ENCODE results near the gene TSPAN3. TPM values are rescaled to one million over a fixed set of nuclear protein-coding genes. Genes with fewer than 3 reads are reported as not detected.

Gene TSPAN3
- total RNA-seq, 1 donor from 2014 or later: 352 TPM

DNA sequence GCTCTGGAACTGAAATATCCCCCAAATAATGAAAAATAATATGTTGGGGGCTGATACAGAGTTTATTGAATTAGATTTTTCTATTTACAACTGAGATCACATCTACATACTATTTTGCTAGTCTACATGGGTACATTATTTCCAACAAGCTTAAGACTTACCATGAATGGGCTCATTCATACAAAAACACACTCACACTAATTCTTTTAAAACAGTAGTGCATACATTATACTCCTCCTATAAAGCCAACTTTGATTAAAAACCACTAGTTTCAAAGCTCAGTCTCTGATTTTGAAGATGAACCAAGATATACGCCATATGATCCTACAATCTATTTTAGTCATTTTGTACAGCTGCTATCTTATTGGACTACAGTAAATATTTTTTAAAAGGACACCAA lies 24.9 kb downstream of the TSPAN3 start:
- peaks cover 42% of the 10 kb centered on the region for H3K36me3 Mint-ChIP-seq (ENCODE audit: insufficient read depth)
- TF ChIP-seq, protein P1, sequence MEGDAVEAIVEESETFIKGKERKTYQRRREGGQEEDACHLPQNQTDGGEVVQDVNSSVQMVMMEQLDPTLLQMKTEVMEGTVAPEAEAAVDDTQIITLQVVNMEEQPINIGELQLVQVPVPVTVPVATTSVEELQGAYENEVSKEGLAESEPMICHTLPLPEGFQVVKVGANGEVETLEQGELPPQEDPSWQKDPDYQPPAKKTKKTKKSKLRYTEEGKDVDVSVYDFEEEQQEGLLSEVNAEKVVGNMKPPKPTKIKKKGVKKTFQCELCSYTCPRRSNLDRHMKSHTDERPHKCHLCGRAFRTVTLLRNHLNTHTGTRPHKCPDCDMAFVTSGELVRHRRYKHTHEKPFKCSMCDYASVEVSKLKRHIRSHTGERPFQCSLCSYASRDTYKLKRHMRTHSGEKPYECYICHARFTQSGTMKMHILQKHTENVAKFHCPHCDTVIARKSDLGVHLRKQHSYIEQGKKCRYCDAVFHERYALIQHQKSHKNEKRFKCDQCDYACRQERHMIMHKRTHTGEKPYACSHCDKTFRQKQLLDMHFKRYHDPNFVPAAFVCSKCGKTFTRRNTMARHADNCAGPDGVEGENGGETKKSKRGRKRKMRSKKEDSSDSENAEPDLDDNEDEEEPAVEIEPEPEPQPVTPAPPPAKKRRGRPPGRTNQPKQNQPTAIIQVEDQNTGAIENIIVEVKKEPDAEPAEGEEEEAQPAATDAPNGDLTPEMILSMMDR (IDR thresholded peaks at IDR 0.05; ENCODE audit: unreplicated experiment): no peak

DNA sequence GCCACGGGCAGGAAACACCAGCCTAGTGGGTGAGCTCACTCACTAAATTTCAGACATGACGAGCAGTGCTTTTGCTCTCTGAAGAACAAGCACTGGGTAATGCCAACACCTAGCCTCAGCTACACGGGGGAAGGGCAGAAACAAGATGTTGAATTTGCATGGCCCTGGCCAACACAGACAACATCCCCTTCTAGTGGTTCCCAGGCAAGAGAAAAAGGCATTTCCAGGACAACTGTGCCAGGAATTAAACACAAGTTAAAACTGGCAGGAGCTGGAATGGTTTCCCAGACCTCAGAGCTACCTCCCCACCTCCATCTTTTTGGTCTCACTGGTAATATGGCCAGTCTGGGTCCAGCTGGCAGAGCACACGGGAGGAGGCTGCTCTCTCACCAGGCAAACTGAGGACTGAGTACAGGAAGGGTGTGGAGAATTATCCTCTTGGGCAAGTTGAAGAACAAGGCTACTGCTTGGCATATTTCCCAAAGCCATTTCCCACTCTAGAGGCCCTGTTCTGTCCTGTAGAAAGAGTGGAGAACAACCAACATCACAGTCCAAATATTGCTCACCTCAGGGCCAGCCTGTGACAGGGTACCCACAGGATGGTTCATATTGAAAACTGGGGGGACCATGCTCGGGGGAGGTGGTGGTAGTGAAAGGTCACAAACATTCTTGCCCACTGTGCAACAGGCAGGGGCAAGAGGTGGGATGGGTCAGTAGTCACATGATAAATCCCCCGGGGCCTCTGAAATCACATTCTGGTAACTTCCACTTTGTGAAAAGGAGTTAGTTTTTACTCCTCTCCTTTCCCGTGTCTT lies 26.5 kb downstream of the TSPAN3 start:
- Mint-ChIP-seq H3K36me3 (ENCODE audit: insufficient read depth) (peaks cover 39% of the 10 kb centered on the region), H3K4me1 (ENCODE audit: low read depth) (no peaks in the 10 kb centered on the region), H3K4me3 (ENCODE audit: low read depth) (no peak overlapping the region), H3K27ac (no peak overlapping the region), H3K27me3 (no peaks in the 10 kb centered on the region), H3K9me3 (ENCODE audit: low read depth) (no peaks in the 10 kb centered on the region)
- no peak for DNase-seq (ENCODE audit: low spot score, unreplicated experiment)
- TF ChIP-seq, protein P1 (IDR thresholded peaks at IDR 0.05; ENCODE audit: unreplicated experiment): no peak

More for the DNA sequence above, 24.9 kb downstream of the TSPAN3 start:
- no peaks in the 10 kb centered on the region for H3K9me3 Mint-ChIP-seq (ENCODE audit: low read depth)
- no peaks in the 10 kb centered on the region for H3K4me1 Mint-ChIP-seq (ENCODE audit: low read depth)
- no peak for DNase-seq (ENCODE audit: low spot score, unreplicated experiment)
- H3K4me3 Mint-ChIP-seq (ENCODE audit: low read depth): no peak overlapping the region
- no peaks in the 10 kb centered on the region for H3K27me3 Mint-ChIP-seq
- no peak overlapping the region for H3K27ac Mint-ChIP-seq

DNA sequence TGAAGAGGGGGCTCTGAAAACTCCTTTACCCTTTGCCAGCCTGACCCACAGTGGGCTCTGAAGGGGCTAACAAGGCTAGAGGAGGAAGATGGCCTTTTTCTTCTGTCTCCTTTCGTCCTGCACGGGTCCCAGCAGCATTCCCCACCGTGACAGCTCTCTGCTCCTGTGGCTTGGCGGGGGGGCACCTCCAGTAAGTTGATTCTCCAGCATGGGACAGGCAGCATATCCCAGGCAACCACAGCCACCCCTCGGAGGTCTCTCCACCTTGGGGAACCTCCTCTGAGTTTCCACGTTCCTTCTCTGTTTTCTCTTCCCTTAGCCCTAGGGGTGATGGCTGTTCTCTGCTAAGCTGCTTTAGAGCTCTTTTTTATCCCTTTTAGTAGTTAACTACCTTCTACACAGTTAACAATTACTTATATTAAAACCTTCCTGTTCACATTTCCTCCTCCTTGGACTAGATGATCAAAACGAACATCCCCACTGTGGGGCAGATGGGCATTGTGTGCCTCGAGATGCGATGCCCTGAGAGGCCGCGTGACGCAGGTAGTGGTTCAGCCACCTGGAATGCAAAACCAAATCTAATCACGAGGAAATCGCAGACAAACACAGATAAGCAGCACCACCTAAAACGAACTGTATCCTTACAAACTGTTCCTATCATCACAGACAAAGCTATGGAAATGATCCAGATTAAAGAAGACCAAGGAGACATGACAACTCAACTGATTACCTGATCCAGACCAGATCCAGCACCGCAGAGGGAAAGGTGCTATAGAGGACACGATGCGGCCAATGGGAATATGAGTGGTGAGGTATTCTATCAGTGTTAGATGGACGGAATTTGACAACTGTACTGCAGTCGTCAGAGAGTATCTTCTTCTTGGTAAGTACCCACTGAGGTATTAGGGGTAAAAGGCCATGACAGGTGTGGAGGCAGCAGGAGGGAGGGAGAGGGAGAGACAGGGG lies 27.7 kb downstream of the TSPAN3 start:
- no peaks in the 10 kb centered on the region for H3K9me3 Mint-ChIP-seq (ENCODE audit: low read depth)
- no peak overlapping the region for H3K4me3 Mint-ChIP-seq (ENCODE audit: low read depth)
- no peaks in the 10 kb centered on the region for H3K4me1 Mint-ChIP-seq (ENCODE audit: low read depth)
- TF ChIP-seq, protein P1 (IDR thresholded peaks at IDR 0.05; ENCODE audit: unreplicated experiment): no peak
- no peak for DNase-seq (ENCODE audit: low spot score, unreplicated experiment)
- peaks cover 35% of the 10 kb centered on the region for H3K36me3 Mint-ChIP-seq (ENCODE audit: insufficient read depth)
- H3K27me3 Mint-ChIP-seq: no peaks in the 10 kb centered on the region
- peak overlapping the region; percentile 37 for H3K27ac Mint-ChIP-seq

DNA sequence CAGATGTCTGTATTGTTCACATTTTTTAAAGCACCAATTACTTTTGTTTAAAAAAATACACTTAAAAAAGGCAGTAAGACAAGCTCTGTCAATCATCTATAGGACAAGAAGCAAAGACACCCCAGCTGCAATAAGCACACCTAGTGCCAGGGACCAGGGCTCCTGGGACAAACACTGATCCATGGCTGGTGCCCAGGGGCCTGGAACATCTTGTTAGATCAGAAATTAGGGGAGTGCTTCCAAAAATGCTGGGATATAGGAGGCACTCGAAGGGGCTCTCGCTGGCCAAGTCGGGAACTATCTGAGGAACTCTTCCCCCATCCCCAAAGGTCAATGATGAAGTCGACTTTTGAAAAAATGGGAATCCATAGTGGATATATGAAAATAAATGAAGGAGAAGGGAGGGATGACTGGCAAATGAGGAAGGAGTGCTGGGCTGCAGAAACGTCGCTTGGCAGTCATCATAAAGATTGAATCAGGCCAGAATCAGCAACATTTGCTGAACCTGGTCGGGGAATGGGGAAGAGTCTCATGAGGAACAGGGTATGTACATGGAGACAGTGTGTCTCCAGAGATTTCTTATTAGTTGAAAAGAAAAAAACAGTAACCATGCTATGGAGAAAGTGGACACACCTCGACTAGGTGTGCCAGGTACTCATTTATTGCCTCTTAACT lies 28.5 kb downstream of the TSPAN3 start:
- Mint-ChIP-seq H3K4me1 (ENCODE audit: low read depth) (no peaks in the 10 kb centered on the region), H3K4me3 (ENCODE audit: low read depth) (no peak overlapping the region), H3K9me3 (ENCODE audit: low read depth) (no peaks in the 10 kb centered on the region), H3K27ac (no peak overlapping the region), H3K27me3 (no peaks in the 10 kb centered on the region), H3K36me3 (ENCODE audit: insufficient read depth) (peaks cover 35% of the 10 kb centered on the region)
- TF ChIP-seq, protein P1 (IDR thresholded peaks at IDR 0.05; ENCODE audit: unreplicated experiment): no peak
- DNase-seq (ENCODE audit: low spot score, unreplicated experiment): no peak

DNA sequence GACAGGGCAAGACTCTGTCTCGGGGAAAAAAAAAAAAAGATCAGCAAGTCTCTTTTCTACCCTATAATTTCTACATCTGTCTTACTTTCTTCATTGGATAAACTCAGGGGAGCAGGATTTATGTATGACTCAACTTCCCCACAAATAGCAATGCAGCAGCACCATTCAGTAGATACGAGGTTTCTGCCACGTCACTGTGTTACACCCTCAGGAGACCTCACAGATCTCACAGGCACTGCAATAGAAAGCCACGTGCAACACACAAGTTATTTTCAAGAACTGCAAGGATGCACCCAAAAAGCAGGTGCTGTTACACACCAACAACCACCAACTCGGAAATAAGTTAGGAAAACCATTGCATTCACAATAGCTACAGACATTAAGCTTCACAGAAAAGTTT lies 30.2 kb downstream of the TSPAN3 start:
- TF ChIP-seq, protein P1 (IDR thresholded peaks at IDR 0.05; ENCODE audit: unreplicated experiment): no peak
- Mint-ChIP-seq H3K27me3 (no peaks in the 10 kb centered on the region), H3K27ac (peak overlapping the region; percentile 95), H3K4me1 (ENCODE audit: low read depth) (no peaks in the 10 kb centered on the region), H3K36me3 (ENCODE audit: insufficient read depth) (peaks cover 27% of the 10 kb centered on the region), H3K9me3 (ENCODE audit: low read depth) (no peaks in the 10 kb centered on the region), H3K4me3 (ENCODE audit: low read depth) (no peak overlapping the region)
- no peak for DNase-seq (ENCODE audit: low spot score, unreplicated experiment)
